Vagina (tissue), 2 donors: ENCODE results near the gene TMEM236.

ENCODE experiments used
- POLR2A ChIP-seq, 2 donors: fragments of 450-650 bp; IDR thresholded peaks; one replicate each; pipeline ENCODE4 v1.6.1; 2017; ENCODE audit warnings: antibody characterized with exemption in 2 of 2, mild to moderate bottlenecking in 2 of 2, moderate library complexity in 2 of 2
- TF ChIP-seq, protein P1 (sequence below), 3 experiments: fragments of 450-650 bp in 2 of 3; fragments of 200-600 bp in 1 of 3; sonication (generic) in 1 of 3; IDR thresholded peaks; one replicate each; pipeline ENCODE4 v1.5.1; 2017 to 2019; ENCODE audit warnings: antibody characterized with exemption in 3 of 3, mild to moderate bottlenecking in 2 of 3, moderate library complexity in 2 of 3

GRCh38 chr10:17841050-17841449 is 89.0 kb downstream of the TMEM236 start:
- TF ChIP-seq, protein P1, sequence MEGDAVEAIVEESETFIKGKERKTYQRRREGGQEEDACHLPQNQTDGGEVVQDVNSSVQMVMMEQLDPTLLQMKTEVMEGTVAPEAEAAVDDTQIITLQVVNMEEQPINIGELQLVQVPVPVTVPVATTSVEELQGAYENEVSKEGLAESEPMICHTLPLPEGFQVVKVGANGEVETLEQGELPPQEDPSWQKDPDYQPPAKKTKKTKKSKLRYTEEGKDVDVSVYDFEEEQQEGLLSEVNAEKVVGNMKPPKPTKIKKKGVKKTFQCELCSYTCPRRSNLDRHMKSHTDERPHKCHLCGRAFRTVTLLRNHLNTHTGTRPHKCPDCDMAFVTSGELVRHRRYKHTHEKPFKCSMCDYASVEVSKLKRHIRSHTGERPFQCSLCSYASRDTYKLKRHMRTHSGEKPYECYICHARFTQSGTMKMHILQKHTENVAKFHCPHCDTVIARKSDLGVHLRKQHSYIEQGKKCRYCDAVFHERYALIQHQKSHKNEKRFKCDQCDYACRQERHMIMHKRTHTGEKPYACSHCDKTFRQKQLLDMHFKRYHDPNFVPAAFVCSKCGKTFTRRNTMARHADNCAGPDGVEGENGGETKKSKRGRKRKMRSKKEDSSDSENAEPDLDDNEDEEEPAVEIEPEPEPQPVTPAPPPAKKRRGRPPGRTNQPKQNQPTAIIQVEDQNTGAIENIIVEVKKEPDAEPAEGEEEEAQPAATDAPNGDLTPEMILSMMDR (IDR thresholded peaks at IDR 0.05): no peak
- no peak for TF ChIP-seq POLR2A (IDR thresholded peaks at IDR 0.05)
